ENCODE results near the gene POLR2C.
"Not testable (repeated sequence)": the region's sequence is repeated elsewhere in the genome, so short reads cannot be mapped to it uniquely, and the experiment has no call there.

POLR2C gene

GRCh38 chr16:57434003-57434402 is 28.5 kb upstream of the POLR2C start:
- H3K9me3 ChIP-seq: no peaks in the 10 kb centered on the region
- peaks cover 78% of the 10 kb centered on the region for H3K36me3 ChIP-seq (replicated peaks)
- in situ Hi-C loops (cut with MboI; ENCODE audit: low sequenced_read_pairs): no loop called here
- no peaks in the 10 kb centered on the region for H3K4me1 ChIP-seq
- no peaks in the 10 kb centered on the region for H3K27me3 ChIP-seq (ENCODE audit: low read depth)
- DNase-seq (ENCODE audit: low spot score in 2 of 2): no peak
- no peak overlapping the region for H3K4me3 ChIP-seq

GRCh38 chr16:57435838-57436237 is 26.6 kb upstream of the POLR2C start:
- DNase-seq (ENCODE audit: low spot score in 2 of 2): no peak
- H3K36me3 ChIP-seq (replicated peaks): peaks cover 81% of the 10 kb centered on the region
- no peaks in the 10 kb centered on the region; the same call in 1 of the 2 replicates for H3K9me3 ChIP-seq
- no peak overlapping the region for H3K4me3 ChIP-seq
- no peaks in the 10 kb centered on the region for H3K27me3 ChIP-seq (ENCODE audit: low read depth)
- no peaks in the 10 kb centered on the region for H3K4me1 ChIP-seq
- in situ Hi-C loops (cut with MboI; ENCODE audit: low sequenced_read_pairs): no loop called here

GRCh38 chr16:57439947-57440346 is 22.5 kb upstream of the POLR2C start:
- H3K4me1 ChIP-seq; H3K9me3 ChIP-seq; in situ Hi-C loops (cut with MboI; ENCODE audit: low sequenced_read_pairs); DNase-seq (ENCODE audit: low spot score in 2 of 2); H3K4me3 ChIP-seq; H3K27me3 ChIP-seq (ENCODE audit: low read depth): not testable (repeated sequence)
- peaks cover 48% of the 10 kb centered on the region for H3K36me3 ChIP-seq (replicated peaks)

- H3K9me3 ChIP-seq; in situ Hi-C loops (cut with MboI; ENCODE audit: low sequenced_read_pairs); H3K4me1 ChIP-seq; H3K4me3 ChIP-seq; H3K27me3 ChIP-seq (ENCODE audit: low read depth); DNase-seq (ENCODE audit: low spot score in 2 of 2): not testable (repeated sequence)
- H3K36me3 ChIP-seq (replicated peaks): peaks cover 43% of the 10 kb centered on the region
These were observed 21.9 kb upstream of the POLR2C start for GRCh38 chr16:57440551-57440950.

GRCh38 chr16:57444711-57445110 is 17.8 kb upstream of the POLR2C start:
- Histone ChIP-seq H3K4me3 (no peak overlapping the region), H3K36me3 (replicated peaks) (peaks cover 16% of the 10 kb centered on the region), H3K9me3 (no peaks in the 10 kb centered on the region; the same call in 1 of the 2 replicates), H3K4me1 (peaks cover 13% of the 10 kb centered on the region), H3K27me3 (ENCODE audit: low read depth) (no peaks in the 10 kb centered on the region)
- in situ Hi-C loops (cut with MboI; ENCODE audit: low sequenced_read_pairs): no loop called here
- no peak for DNase-seq (ENCODE audit: low spot score in 2 of 2)

GRCh38 chr16:57445510-57445909 is 17.0 kb upstream of the POLR2C start:
- in situ Hi-C loops (cut with MboI; ENCODE audit: low sequenced_read_pairs): no loop called here
- Histone ChIP-seq H3K36me3 (replicated peaks) (peaks cover 11% of the 10 kb centered on the region), H3K9me3 (no peaks in the 10 kb centered on the region; the same call in 1 of the 2 replicates), H3K4me3 (no peak overlapping the region), H3K27me3 (ENCODE audit: low read depth) (no peaks in the 10 kb centered on the region), H3K4me1 (peaks cover 15% of the 10 kb centered on the region)
- no peak for DNase-seq (ENCODE audit: low spot score in 2 of 2)

- peaks cover 27% of the 10 kb centered on the region for H3K4me1 ChIP-seq
- H3K4me3 ChIP-seq: peak overlapping the region; percentile 96
- peaks cover 9% of the 10 kb centered on the region for H3K36me3 ChIP-seq (replicated peaks)
- in situ Hi-C loops (cut with MboI; ENCODE audit: low sequenced_read_pairs): no loop called here
- H3K9me3 ChIP-seq: no peaks in the 10 kb centered on the region
- peak; percentile 57 to 63 for DNase-seq (ENCODE audit: low spot score in 2 of 2)
- H3K27me3 ChIP-seq (ENCODE audit: low read depth): no peaks in the 10 kb centered on the region
These were observed 15.8 kb upstream of the POLR2C start for GRCh38 chr16:57446531-57447185.

GRCh38 chr16:57447186-57447962 is 15.1 kb upstream of the POLR2C start, which contains the start of the genes CIAPIN1 and COQ9:
TSS of gene CIAPIN1 (minus strand) at chr16:57447385. CDS start at chr16:57440928, 6,457 bp downstream.
TSS of gene COQ9 (plus strand) at chr16:57447479. CDS start at chr16:57447506, 27 bp downstream.
- DNase-seq (ENCODE audit: low spot score in 2 of 2): peak; percentile 88 to 94
- Histone ChIP-seq H3K27me3 (ENCODE audit: low read depth) (no peaks in the 10 kb centered on the region), H3K9me3 (no peaks in the 10 kb centered on the region), H3K36me3 (replicated peaks) (peaks cover 16% of the 10 kb centered on the region), H3K4me1 (peaks cover 32% of the 10 kb centered on the region), H3K4me3 (peak within 1 kb of the TSS; percentile 96)
- in situ Hi-C loops (cut with MboI; ENCODE audit: low sequenced_read_pairs): no loop called here

GRCh38 chr16:57452021-57452420 is 10.5 kb upstream of the POLR2C start:
- H3K4me3 ChIP-seq: no peak overlapping the region
- peak in 1 of 2 experiments; percentile 4 for DNase-seq (ENCODE audit: low spot score in 2 of 2)
- H3K9me3 ChIP-seq: no peaks in the 10 kb centered on the region
- no peaks in the 10 kb centered on the region for H3K27me3 ChIP-seq (ENCODE audit: low read depth)
- in situ Hi-C loops (cut with MboI; ENCODE audit: low sequenced_read_pairs): no loop called here
- H3K4me1 ChIP-seq: peaks cover 28% of the 10 kb centered on the region
- H3K36me3 ChIP-seq (replicated peaks): peaks cover 46% of the 10 kb centered on the region

GRCh38 chr16:57462978-57463362 is 491 bp downstream of the POLR2C start:
- Histone ChIP-seq H3K4me3 (peak overlapping the region; percentile 65), H3K9me3 (no peaks in the 10 kb centered on the region), H3K4me1 (no peaks in the 10 kb centered on the region), H3K27me3 (ENCODE audit: low read depth) (no peaks in the 10 kb centered on the region), H3K36me3 (replicated peaks) (peaks cover 45% of the 10 kb centered on the region)
- in situ Hi-C loops (cut with MboI; ENCODE audit: low sequenced_read_pairs): no loop called here
- no peak for DNase-seq (ENCODE audit: low spot score in 2 of 2)

GRCh38 chr16:57464523-57464922 is 2.0 kb downstream of the POLR2C start:
- no peak for DNase-seq (ENCODE audit: low spot score in 2 of 2)
- H3K4me1 ChIP-seq: no peaks in the 10 kb centered on the region
- in situ Hi-C loops (cut with MboI; ENCODE audit: low sequenced_read_pairs): no loop called here
- peaks cover 43% of the 10 kb centered on the region for H3K36me3 ChIP-seq (replicated peaks)
- no peaks in the 10 kb centered on the region for H3K27me3 ChIP-seq (ENCODE audit: low read depth)
- no peaks in the 10 kb centered on the region for H3K9me3 ChIP-seq
- H3K4me3 ChIP-seq: no peak overlapping the region

- DNase-seq (ENCODE audit: low spot score in 2 of 2): no peak
- no peak overlapping the region for H3K4me3 ChIP-seq
- in situ Hi-C loops (cut with MboI; ENCODE audit: low sequenced_read_pairs): no loop called here
These were observed 5.9 kb downstream of the POLR2C start for GRCh38 chr16:57468346-57468745.

GRCh38 chr16:57469046-57469445 is 6.6 kb downstream of the POLR2C start:
- H3K4me1 ChIP-seq: no peaks in the 10 kb centered on the region
- H3K27me3 ChIP-seq (ENCODE audit: low read depth): no peaks in the 10 kb centered on the region
- DNase-seq (ENCODE audit: low spot score in 2 of 2): no peak
- H3K36me3 ChIP-seq (replicated peaks): peaks cover 69% of the 10 kb centered on the region
- no peaks in the 10 kb centered on the region for H3K9me3 ChIP-seq
- in situ Hi-C loops (cut with MboI; ENCODE audit: low sequenced_read_pairs): no loop called here
- no peak overlapping the region for H3K4me3 ChIP-seq

More at GRCh38 chr16:57468346-57468745, 5.9 kb downstream of the POLR2C start:
- Histone ChIP-seq H3K27me3 (ENCODE audit: low read depth) (no peaks in the 10 kb centered on the region), H3K36me3 (replicated peaks) (peaks cover 73% of the 10 kb centered on the region), H3K9me3 (no peaks in the 10 kb centered on the region), H3K4me1 (no peaks in the 10 kb centered on the region)

- H3K27me3 ChIP-seq (ENCODE audit: low read depth): no peaks in the 10 kb centered on the region
- peaks cover 62% of the 10 kb centered on the region for H3K36me3 ChIP-seq (replicated peaks)
- H3K4me3 ChIP-seq: no peak overlapping the region
- in situ Hi-C loops (cut with MboI; ENCODE audit: low sequenced_read_pairs): no loop called here
- no peaks in the 10 kb centered on the region for H3K9me3 ChIP-seq
- H3K4me1 ChIP-seq: no peaks in the 10 kb centered on the region
- no peak for DNase-seq (ENCODE audit: low spot score in 2 of 2)
These were observed 7.5 kb downstream of the POLR2C start for GRCh38 chr16:57469917-57470470.
